Frontal cortex (tissue), 4 donors: ENCODE results near the gene VSTM2B. TPM values are rescaled to one million over a fixed set of nuclear protein-coding genes. Genes with fewer than 3 reads are reported as not detected.

Experiments
- DNase-seq, 2 donors: peaks; one replicate each; pipeline ENCODE4 v3.0.0; 2012; ENCODE audit warnings: low spot score in 2 of 2
- FAIRE-seq: peaks from 2 replicates; lab custom pipeline; 2012; peaks lifted over from hg19 to GRCh38; lab: Jason Lieb, UNC
- total RNA-seq: library from RNA; depleted of rRNA; stranded (reverse); fragments of >200 nt; gene quantifications from one replicate; pipeline ENCODE4 v1.2.3, GENCODE V29; 2014
- donor health status: control.
- donor health status: control.
- donor health status: control.

Gene VSTM2B
- total RNA-seq, 1 donor from 2014 or later = 28.9 TPM

- peak; percentile 84 to 91 for DNase-seq
- FAIRE-seq = no peak
These were observed 2.7 kb downstream of the VSTM2B start for GRCh38 chr19:29528350-29528945.

GRCh38 chr19:29528946-29529645 lies 3.3 kb downstream of the VSTM2B start:
- peak in 1 of 2 donors; percentile 58 for DNase-seq
- no peak for FAIRE-seq

- no peak for DNase-seq
- no peak for FAIRE-seq
These were observed 4.1 kb downstream of the VSTM2B start for GRCh38 chr19:29529646-29530539.

- DNase-seq = no peak
- no peak for FAIRE-seq
These were observed 5.0 kb downstream of the VSTM2B start for GRCh38 chr19:29530540-29531457.

GRCh38 chr19:29531458-29532025 lies 5.7 kb downstream of the VSTM2B start:
- no peak for DNase-seq

GRCh38 chr19:29532097-29532496 lies 6.3 kb downstream of the VSTM2B start:
- DNase-seq (no peak), FAIRE-seq (no peak)

More at GRCh38 chr19:29531458-29532025, 5.7 kb downstream of the VSTM2B start:
- no peak for FAIRE-seq

GRCh38 chr19:29532956-29533355 lies 7.2 kb downstream of the VSTM2B start:
- DNase-seq (no peak), FAIRE-seq (no peak)

- FAIRE-seq (no peak), DNase-seq (no peak)
These were observed 8.1 kb downstream of the VSTM2B start for GRCh38 chr19:29533578-29534544.

GRCh38 chr19:29535214-29535831 lies 9.5 kb downstream of the VSTM2B start:
- FAIRE-seq (no peak), DNase-seq (no peak)

- FAIRE-seq (no peak), DNase-seq (no peak)
These were observed 10.3 kb downstream of the VSTM2B start for GRCh38 chr19:29535984-29536508.

- DNase-seq = no peak
- FAIRE-seq = no peak
These were observed 11.4 kb downstream of the VSTM2B start for GRCh38 chr19:29537181-29537580.

GRCh38 chr19:29537601-29538000 lies 11.8 kb downstream of the VSTM2B start:
- no peak for DNase-seq
- no peak for FAIRE-seq

- DNase-seq = no peak
- FAIRE-seq = no peak
These were observed 12.4 kb downstream of the VSTM2B start for GRCh38 chr19:29538146-29538545.

- DNase-seq = no peak
- FAIRE-seq = no peak
These were observed 12.9 kb downstream of the VSTM2B start for GRCh38 chr19:29538651-29539050.

- FAIRE-seq (no peak), DNase-seq (no peak)
These were observed 13.3 kb downstream of the VSTM2B start for GRCh38 chr19:29539131-29539530.

GRCh38 chr19:29539670-29540069 lies 13.9 kb downstream of the VSTM2B start:
- FAIRE-seq = no peak
- no peak for DNase-seq

GRCh38 chr19:29540114-29540513 lies 14.3 kb downstream of the VSTM2B start:
- no peak for FAIRE-seq
- DNase-seq = no peak
